ENCODE results near the gene SPCS3.

DNA sequence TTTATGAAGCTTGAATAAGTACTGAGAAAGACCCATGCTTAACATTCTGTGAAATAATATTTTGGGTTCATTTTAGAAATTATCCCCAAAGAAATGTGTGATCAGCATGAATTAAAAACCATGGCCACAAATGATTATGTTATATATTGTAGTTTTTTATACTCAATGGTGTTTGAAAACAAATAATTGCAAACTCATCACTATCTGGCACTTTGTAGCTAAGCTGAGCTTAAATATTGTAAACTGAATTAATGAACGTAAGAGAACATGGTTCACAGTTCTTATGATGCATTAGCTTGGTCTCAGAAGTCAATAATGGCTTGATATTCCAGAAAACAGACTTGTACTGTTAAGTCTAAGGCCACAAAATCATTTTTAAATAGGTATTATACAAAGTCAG lies 26.1 kb upstream of the SPCS3 start:
- TF ChIP-seq CTCF (tag by site-specific recombination; IDR thresholded peaks at IDR 0.05) (no peak), ZNF121 (tag by site-specific recombination; IDR thresholded peaks at IDR 0.05) (no peak), HOXA7 (CRISPR knock-in tag; IDR thresholded peaks at IDR 0.05; ENCODE audit: borderline replicate concordance) (no peak)
